DOHH2 (cell line): ENCODE data around the gene PLEKHG4.

Experiments used
- EZH2phosphoT487 ChIP-seq: fragments of 200-600 bp; sonication (generic); IDR thresholded peaks from 2 replicates; pipeline ENCODE4 v1.6.1; 2017; ENCODE audit warnings: borderline replicate concordance, mild to moderate bottlenecking, antibody characterized with exemption, low read length, moderate library complexity, mixed read lengths
- TF ChIP-seq, protein P1 (sequence below): fragments of 200-600 bp; sonication (generic); IDR thresholded peaks from one replicate; pipeline ENCODE4 v1.5.1; 2014; ENCODE audit warnings: antibody characterized with exemption, mild to moderate bottlenecking, low read depth, low read length; ENCODE audit not compliant: poor library complexity, severe bottlenecking

DNA sequence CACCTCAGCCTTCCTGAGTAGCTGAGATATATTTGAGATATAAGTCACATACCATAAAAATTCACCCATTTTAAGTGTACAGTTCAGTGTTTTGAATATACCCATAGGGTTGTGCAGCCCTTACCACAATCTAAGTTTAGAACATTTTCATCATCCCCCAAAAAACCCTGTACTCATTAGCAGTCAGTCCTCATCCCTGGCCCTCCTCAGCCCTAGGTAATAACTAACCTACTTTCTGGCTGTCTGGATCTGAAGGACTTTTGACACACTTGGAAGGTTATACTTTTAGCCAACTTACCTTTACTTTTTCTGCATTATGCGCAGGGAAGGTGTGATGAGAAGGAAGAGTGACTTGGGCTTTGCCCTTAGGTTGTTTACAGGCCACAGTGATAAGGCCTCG, 4.0 kb upstream of the PLEKHG4 start:
- TF ChIP-seq, protein P1, sequence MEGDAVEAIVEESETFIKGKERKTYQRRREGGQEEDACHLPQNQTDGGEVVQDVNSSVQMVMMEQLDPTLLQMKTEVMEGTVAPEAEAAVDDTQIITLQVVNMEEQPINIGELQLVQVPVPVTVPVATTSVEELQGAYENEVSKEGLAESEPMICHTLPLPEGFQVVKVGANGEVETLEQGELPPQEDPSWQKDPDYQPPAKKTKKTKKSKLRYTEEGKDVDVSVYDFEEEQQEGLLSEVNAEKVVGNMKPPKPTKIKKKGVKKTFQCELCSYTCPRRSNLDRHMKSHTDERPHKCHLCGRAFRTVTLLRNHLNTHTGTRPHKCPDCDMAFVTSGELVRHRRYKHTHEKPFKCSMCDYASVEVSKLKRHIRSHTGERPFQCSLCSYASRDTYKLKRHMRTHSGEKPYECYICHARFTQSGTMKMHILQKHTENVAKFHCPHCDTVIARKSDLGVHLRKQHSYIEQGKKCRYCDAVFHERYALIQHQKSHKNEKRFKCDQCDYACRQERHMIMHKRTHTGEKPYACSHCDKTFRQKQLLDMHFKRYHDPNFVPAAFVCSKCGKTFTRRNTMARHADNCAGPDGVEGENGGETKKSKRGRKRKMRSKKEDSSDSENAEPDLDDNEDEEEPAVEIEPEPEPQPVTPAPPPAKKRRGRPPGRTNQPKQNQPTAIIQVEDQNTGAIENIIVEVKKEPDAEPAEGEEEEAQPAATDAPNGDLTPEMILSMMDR, result no peak
- no peak for TF ChIP-seq EZH2phosphoT487
